Esophagus muscularis mucosa (tissue), 4 donors: Measurements from ENCODE around the gene ZSWIM4. TPM values are rescaled to one million over a fixed set of nuclear protein-coding genes. Genes with fewer than 3 reads are reported as not detected.
"Not testable (repeated sequence)": the region's sequence is repeated elsewhere in the genome, so short reads cannot be mapped to it uniquely, and the experiment has no call there.

ENCODE experiments used
- DNase-seq: peaks from one replicate; pipeline ENCODE4 v3.0.0-alpha.2; 2017; ENCODE audit errors: extremely low spot score
- H3K27ac ChIP-seq, 4 donors: fragments of 200-600 bp; sonication (generic); replicated peaks in 1 of 4; 1 replicate in 3 of 4; 2 replicates in 1 of 4; pipeline ENCODE4 v1.5.1; 2016 to 2019; ENCODE audit warnings: mild to moderate bottlenecking in 1 of 4
- H3K27me3 ChIP-seq, 4 donors: fragments of 200-600 bp; sonication (generic); one replicate each; pipeline versions ENCODE4 v1.5.1 to v1.6.0; 2016 to 2019
- H3K36me3 ChIP-seq, 4 donors: fragments of 200-600 bp; sonication (generic); one replicate each; pipeline ENCODE4 v1.5.1; 2016 to 2019
- H3K4me1 ChIP-seq, 4 donors: fragments of 200-600 bp; sonication (generic); one replicate each; pipeline ENCODE4 v1.5.1; 2016 to 2019
- H3K4me3 ChIP-seq, 4 donors: fragments of 200-600 bp; sonication (generic); 1 replicate in 2 of 4; 2 replicates in 2 of 4; pipeline ENCODE4 v1.5.1; 2016 to 2019; ENCODE audit warnings: mild to moderate bottlenecking in 4 of 4, moderate library complexity in 1 of 4
- H3K9me3 ChIP-seq, 4 donors: fragments of 200-600 bp; sonication (generic); 1 replicate in 3 of 4; 2 replicates in 1 of 4; pipeline ENCODE4 v1.5.1; 2016 to 2019
- EP300 ChIP-seq: sonication (generic); formaldehyde crosslinking; IDR thresholded peaks from one replicate; pipeline ENCODE4 v1.6.1; 2017; ENCODE audit warnings: antibody characterized with exemption
- POLR2A ChIP-seq: fragments of 450-650 bp; IDR thresholded peaks from one replicate; pipeline ENCODE4 v1.6.1; 2017; ENCODE audit warnings: antibody characterized with exemption, moderate library complexity, mild to moderate bottlenecking, low read depth
- POLR2AphosphoS5 ChIP-seq, 2 donors: sonication (generic); formaldehyde crosslinking; IDR thresholded peaks; one replicate each; pipeline ENCODE4 v1.6.1; 2017; ENCODE audit warnings: antibody characterized with exemption in 2 of 2
- WGBS: methylation state at CpG from one replicate; pipeline ENCODE4 v1.1.5; 2018; 5-methylcytosine and 5-hydroxymethylcytosine counted together
- intact Hi-C: fragments of 100-400 bp; cut with DNase I; formaldehyde crosslinking; loops from one replicate; pipeline ENCODE4 v1.15.1; 2023
- total RNA-seq, 4 donors: library from RNA; depleted of rRNA; stranded (reverse); fragments of >200 nt; gene quantifications; one replicate each; pipeline versions ENCODE4 v1.1.0 to v1.2.1, GENCODE V29; 2016
- TF ChIP-seq, protein P1 (sequence below), 3 experiments: fragments of 200-600 bp in 2 of 3; fragments of 450-650 bp in 1 of 3; sonication (generic) in 2 of 3; IDR thresholded peaks; one replicate each; pipeline ENCODE4 v1.5.1; 2017 to 2019; ENCODE audit warnings: antibody characterized with exemption in 3 of 3, mild to moderate bottlenecking in 2 of 3, moderate library complexity in 1 of 3

The ZSWIM4 gene
- total RNA-seq, result 10 to 100 TPM in 1 of 4 donors, 1 to 10 TPM in 3; 5.3 to 11.6 (median 7.8) TPM

DNA sequence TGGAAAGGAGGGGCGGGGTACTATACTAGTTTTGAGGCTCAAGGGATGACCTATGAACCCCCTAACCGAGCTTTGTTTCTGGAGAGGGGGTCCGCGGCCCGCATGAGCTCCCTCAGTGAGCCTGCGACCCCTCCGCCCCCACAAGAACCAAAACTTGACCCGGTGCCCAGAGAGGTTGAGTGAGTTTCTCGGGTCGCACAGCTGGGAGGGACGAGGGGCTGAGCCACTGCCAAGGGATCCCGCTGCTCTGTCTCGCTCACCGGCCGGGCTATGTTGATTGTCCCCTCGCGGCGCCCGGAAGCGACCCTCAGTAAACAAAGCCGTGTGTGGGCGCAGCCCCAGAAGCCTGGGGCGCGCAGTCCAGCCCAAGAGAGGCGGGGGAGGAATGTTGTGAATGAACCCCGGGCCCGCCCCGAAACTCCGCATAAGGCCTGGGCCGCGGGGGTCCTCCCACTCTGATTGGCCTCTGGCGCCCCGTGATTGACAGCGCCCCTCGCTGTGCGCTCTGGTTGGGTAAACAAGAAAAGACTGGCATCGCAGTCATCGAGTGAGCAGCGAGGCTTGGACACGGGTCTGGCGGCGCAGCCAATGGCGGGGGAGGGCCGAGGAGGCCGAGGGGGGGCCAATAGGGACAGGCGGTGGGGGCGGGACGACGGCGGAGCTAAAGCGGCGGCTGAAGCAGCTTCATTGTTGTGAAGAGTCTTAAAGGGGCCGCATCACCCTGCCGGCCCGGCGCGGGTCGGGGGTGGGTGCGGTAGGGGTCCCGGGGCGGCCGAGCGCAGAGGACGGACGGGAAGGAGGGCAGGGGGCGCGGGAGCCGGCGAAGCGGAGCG lies at the start of gene ZSWIM4:
TSS of gene ZSWIM4 (plus strand) at position 687 of the 833 bp plus-strand sequence. CDS start 206 bp downstream, outside the sequence.
- Histone ChIP-seq H3K27ac (peak within 1 kb of the TSS; percentile 89 to 97 (median 94)), H3K27me3 (no peaks in the 10 kb centered on the region), H3K4me1 (peaks cover 23 to 43% (median 42%) of the 10 kb centered on the region in 4 donors), H3K36me3 (no peaks in the 10 kb centered on the region), H3K4me3 (peak within 1 kb of the TSS; percentile 77 to 83 (median 80)), H3K9me3 (no peaks in the 10 kb centered on the region)
- intact Hi-C loops, result loop anchor here (5.0 kb wide), 1 partner anchor 37 kb away; no protein-coding TSS in a partner anchor
- peak; percentile 100 for DNase-seq
- WGBS, result 1% methylated on average over 40 of the region's 71 CpGs
- TF ChIP-seq, protein P1, sequence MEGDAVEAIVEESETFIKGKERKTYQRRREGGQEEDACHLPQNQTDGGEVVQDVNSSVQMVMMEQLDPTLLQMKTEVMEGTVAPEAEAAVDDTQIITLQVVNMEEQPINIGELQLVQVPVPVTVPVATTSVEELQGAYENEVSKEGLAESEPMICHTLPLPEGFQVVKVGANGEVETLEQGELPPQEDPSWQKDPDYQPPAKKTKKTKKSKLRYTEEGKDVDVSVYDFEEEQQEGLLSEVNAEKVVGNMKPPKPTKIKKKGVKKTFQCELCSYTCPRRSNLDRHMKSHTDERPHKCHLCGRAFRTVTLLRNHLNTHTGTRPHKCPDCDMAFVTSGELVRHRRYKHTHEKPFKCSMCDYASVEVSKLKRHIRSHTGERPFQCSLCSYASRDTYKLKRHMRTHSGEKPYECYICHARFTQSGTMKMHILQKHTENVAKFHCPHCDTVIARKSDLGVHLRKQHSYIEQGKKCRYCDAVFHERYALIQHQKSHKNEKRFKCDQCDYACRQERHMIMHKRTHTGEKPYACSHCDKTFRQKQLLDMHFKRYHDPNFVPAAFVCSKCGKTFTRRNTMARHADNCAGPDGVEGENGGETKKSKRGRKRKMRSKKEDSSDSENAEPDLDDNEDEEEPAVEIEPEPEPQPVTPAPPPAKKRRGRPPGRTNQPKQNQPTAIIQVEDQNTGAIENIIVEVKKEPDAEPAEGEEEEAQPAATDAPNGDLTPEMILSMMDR (IDR thresholded peaks at IDR 0.05), result no peak
- TF ChIP-seq POLR2A (peak; percentile 57), POLR2AphosphoS5 (IDR thresholded peaks at IDR 0.05) (peak; percentile 74 to 81)

DNA sequence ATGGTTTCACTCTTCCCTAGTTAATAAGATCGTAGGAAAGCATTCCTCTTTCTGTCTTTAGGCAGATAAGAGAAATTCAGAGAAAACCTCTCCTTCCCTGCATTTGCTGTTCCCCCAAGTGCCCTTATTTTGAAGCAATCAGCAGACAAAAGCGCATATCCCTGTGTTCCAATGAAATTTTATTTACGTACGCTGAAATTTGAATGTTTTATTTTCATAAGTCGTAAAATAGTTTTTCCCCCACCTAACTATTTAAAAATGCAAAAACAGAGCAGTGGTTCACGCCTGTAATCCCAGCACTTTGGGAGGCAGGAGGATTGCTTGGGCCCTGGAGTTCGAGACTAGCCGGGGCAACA lies 48.2 kb upstream of the ZSWIM4 start:
- Histone ChIP-seq H3K4me3 (peak overlapping the region; percentile 81 to 91 (median 86)), H3K9me3 (no peaks in the 10 kb centered on the region), H3K36me3 (peaks cover under 1 to 13% (median 10%) of the 10 kb centered on the region in 4 donors), H3K27me3 (no peaks in the 10 kb centered on the region), H3K4me1 (peaks cover 13 to 37% (median 23%) of the 10 kb centered on the region in 4 donors), H3K27ac (peak overlapping the region; percentile 87 to 96 (median 92))
- TF ChIP-seq POLR2AphosphoS5 (IDR thresholded peaks at IDR 0.05), result no peak
- TF ChIP-seq EP300, result no peak
- TF ChIP-seq POLR2A, result no peak
- TF ChIP-seq, protein P1 (IDR thresholded peaks at IDR 0.05), result no peak
- WGBS, result 91% methylated on average over 8 of the region's 8 CpGs
- DNase-seq, result no peak
- intact Hi-C loops, result no loop called here

DNA sequence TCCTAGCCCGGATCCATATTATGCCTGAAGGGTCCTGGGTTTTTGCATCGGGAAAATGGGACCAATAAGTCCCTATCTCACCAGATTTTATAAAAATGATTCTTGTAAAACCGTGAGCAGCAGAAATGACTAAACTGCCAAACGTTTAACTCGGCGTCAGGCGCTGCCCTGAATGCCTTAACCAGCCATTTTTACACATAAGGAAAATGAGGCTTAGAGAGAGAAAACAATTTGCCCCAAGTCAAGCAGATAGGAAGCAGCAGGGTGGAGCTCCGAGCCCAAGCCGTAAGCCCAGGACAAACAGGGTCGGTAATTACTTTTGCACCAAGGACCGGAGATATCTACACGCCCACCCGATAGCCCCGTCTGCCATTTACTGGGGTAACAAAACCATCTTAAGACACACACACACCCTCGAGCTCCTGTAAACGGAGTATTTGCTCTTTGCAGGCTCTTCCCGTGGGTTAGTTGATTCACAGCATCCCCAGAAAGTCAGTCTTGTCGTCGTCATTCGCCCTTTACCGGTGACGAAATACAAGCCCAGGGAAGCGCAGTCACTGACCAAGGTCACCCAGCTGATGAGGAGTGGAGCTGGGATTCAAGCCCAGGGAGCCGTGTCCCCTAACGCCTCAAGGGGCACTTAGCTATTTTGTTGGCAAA lies 46.9 kb upstream of the ZSWIM4 start:
- intact Hi-C loops, result no loop called here
- Histone ChIP-seq H3K36me3 (peaks cover 13 to 25% (median 22%) of the 10 kb centered on the region in 4 donors), H3K9me3 (no peaks in the 10 kb centered on the region), H3K27ac (peak overlapping the region; percentile 87 to 96 (median 92)), H3K4me3 (peak overlapping the region; percentile 81 to 91 (median 86)), H3K27me3 (no peaks in the 10 kb centered on the region), H3K4me1 (peaks cover 13 to 37% (median 23%) of the 10 kb centered on the region in 4 donors)
- no peak for DNase-seq
- no peak for TF ChIP-seq EP300
- TF ChIP-seq, protein P1 (IDR thresholded peaks at IDR 0.05), result no peak
- 3% methylated on average over 15 of the region's 25 CpGs for WGBS

DNA sequence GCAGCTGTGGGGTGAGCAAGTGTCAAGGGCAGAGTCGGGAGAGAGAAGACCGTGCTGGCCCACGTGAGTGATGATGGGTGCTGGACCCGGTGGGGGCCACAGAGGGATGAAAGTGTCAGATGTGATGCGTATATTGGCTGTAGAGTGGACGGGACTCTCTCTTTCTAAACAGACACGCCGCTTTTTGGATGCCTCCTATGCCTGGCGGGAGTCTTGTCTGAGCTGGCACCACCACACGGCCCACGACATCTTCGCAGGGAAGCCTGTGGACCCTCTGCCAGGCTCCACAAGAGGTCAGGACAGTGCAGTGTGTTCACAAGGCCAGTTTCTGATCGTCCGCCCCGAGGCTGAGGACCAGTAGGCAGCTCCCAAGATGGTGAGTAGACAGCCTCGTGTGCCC lies 43.8 kb upstream of the ZSWIM4 start:
- DNase-seq, result no peak
- peaks cover 38 to 57% (median 54%) of the 10 kb centered on the region in 4 donors for H3K36me3 ChIP-seq

DNA sequence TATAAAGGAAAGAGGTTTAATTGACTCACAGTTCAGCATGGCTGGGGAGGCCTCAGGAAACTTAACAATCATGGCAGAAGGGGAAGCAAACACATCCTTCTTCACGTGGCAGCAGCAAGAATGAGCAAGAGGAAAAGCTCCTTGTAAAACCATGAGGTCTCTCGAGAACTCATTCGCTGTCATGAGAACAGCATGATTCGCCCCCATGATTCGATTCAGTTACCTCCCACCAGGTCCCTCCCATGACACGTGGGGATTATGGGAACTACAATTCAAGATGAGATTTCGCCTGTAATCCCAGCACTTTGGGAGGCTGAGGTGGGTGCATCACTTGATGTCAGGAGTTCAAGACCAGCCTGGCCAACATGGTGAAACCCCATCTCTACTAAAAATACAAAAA lies 41.6 kb upstream of the ZSWIM4 start:
- H3K9me3 ChIP-seq, H3K27me3 ChIP-seq, DNase-seq, intact Hi-C loops, H3K27ac ChIP-seq, H3K4me3 ChIP-seq: not testable (repeated sequence)
- Histone ChIP-seq H3K36me3 (peaks cover 57 to 78% (median 75%) of the 10 kb centered on the region in 4 donors), H3K4me1 (peaks cover 9 to 27% (median 15%) of the 10 kb centered on the region in 4 donors)
- WGBS, result 91% methylated on average over 7 of the region's 7 CpGs

More for the DNA sequence above, 43.8 kb upstream of the ZSWIM4 start:
- no peak for TF ChIP-seq POLR2AphosphoS5 (IDR thresholded peaks at IDR 0.05)
- no peak for TF ChIP-seq EP300
- TF ChIP-seq POLR2A, result no peak
- TF ChIP-seq, protein P1 (IDR thresholded peaks at IDR 0.05), result no peak
- intact Hi-C loops, result no loop called here
- Histone ChIP-seq H3K4me3 (no peak overlapping the region), H3K27ac (no peak overlapping the region), H3K9me3 (no peaks in the 10 kb centered on the region), H3K27me3 (no peaks in the 10 kb centered on the region), H3K4me1 (peaks cover 13 to 37% (median 23%) of the 10 kb centered on the region in 4 donors)
- 83% methylated on average over 12 of the region's 16 CpGs for WGBS
